Measurements from ENCODE around the gene FANCD2.
A peak's percentile ranks its signal among the peaks of the same experiment; 100 is the strongest.
"Not testable (repeated sequence)": the region's sequence is repeated elsewhere in the genome, so short reads cannot be mapped to it uniquely, and the experiment has no call there.

The FANCD2 gene

DNA sequence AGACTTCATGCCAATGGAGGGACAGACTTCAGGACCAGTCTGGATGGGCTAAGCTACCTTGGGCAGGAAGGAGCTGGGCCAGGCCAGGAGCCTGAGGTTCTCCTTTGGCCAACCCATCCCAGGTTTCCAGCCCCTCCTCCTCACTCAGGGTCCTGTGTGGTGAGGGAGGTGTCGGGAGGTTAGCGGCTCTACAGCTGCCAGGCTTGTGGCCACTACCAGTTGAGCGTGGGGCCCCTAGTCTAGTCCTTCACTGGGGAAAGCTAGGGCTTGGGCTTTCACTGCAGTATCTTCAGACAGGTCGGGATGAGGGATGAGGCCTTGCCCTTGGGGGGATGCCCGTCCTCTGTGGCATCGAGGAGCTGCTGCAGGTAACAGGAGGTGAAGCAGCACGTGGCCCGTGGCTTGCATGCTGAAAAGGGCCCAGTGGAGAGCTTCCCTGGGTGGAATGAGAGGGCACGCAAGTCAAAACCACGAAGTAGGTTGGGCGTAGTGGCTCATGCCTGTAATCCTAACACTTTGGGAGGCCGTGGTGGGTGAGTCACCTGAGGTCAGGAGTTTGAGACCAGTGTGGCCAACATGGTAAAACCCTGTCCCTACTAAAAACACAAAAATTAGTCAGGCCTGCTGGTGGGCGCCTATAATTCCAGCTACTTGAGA lies 8.5 kb upstream of the FANCD2 start:
- peak; percentile 80 for DNase-seq

GRCh38 chr3:10018806-10019205 lies 7.4 kb upstream of the FANCD2 start:
- DNase-seq = not testable (repeated sequence)

GRCh38 chr3:10019326-10019725 lies 6.9 kb upstream of the FANCD2 start:
- no peak for DNase-seq

DNA sequence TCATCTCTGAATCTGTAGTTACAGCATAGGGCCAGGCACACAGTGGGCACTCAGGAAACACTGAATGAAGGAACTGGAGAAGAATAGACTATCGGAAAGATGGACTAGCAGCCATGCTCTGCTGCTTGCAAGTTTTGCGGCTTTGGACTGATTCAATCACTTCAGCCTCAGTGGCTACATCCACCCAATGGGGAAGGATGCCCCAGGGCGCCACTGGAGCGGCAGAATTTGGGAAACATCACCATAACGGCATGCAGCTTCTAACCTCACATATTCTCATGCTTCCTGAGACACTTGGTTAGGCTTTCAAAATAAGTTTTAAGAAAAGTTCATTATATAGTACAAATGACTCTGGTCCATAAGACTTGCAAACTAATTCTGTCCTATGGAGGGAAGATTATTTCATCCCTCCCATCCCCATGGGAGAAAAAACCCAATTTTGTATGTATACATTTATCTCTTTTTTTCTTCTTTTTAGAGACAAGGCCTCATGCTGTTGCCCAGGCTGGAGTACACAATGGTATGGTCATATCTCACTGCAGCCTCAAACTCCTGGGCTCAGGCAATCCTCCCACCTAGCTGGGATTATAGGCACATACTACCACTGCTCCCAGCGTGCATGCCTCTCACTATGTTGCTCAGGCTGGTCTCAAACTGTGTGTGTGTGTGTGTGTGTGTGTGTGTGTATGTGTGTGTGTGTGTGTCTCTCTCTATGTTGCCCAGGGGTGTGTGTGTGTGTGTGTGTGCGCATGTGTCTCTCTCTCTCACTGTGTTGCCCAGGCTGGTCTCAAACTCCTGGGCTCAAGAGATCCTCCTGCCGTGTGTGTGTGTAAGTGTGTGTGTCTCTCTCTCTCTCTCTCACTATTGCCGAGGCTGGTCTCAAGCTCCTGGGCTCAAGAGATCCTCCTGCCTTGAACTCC lies 4.1 kb upstream of the FANCD2 start:
- DNase-seq = no peak

GRCh38 chr3:10023587-10024310 lies 2.5 kb upstream of the FANCD2 start:
- DNase-seq = no peak

DNA sequence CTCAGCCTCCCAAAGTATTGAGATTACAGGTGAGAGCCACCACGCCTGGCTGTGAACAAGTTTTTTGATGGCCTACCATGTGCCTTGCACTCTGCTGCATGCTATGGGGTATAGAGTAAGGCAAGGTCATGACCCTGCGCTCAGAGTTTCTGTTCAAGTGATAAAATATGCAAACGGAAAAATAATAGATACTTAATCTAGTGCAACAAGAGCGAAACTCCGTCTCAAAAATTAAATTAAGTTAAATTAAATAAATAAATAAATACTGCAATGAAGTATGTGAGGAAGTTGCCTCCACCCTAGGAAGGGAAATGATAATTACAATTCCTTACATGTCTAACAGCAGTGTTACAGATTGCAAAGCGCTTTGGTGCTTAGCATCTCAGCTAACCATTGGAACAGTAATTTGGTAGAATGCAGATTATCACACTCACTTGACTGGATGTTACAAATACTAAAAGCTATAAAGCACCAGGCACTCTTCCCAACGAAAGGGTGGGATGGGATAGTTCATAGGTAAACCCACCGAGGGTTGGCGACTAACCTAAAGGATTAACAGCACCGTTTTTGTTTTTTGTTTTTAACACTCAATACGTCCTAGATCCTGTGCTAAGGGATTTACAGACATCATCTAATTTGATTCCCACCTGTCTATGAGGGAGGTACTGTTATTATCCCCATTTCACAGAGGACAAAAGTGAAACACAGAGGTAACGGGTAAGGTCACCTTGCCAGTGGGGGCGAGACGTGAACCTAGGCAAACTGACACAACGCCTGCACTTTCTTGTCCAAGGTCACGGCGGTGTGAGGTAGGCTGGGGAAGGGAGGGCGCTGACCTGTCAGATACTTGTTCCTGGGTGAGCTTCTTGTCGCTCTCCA lies 793 bp upstream of the FANCD2 start:
- DNase-seq = no peak

- DNase-seq = no peak
Measured at GRCh38 chr3:10041034-10041433, 14.8 kb downstream of the FANCD2 start.

GRCh38 chr3:10047876-10048275 lies 21.6 kb downstream of the FANCD2 start:
- no peak for DNase-seq

GRCh38 chr3:10053054-10053453 lies 26.8 kb downstream of the FANCD2 start:
- DNase-seq = not testable (repeated sequence)

DNA sequence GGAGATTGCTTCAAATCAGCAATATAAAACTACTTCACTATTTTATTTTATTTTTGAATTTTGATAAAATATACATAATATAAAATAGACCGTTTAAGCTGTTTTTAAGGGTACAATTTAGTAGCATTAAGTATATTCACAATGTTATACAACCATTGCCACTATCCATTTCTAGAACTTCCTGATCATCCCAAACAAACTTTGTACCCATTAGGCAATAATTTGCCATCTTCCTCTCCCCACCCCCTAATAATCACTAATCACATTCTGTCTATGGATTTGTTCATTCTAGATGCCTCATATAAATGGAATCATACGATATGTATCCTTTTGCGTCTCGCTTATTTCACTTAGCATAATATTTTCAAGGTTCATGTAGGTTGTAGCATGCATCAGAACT lies 28.9 kb downstream of the FANCD2 start:
- no peak for DNase-seq

DNA sequence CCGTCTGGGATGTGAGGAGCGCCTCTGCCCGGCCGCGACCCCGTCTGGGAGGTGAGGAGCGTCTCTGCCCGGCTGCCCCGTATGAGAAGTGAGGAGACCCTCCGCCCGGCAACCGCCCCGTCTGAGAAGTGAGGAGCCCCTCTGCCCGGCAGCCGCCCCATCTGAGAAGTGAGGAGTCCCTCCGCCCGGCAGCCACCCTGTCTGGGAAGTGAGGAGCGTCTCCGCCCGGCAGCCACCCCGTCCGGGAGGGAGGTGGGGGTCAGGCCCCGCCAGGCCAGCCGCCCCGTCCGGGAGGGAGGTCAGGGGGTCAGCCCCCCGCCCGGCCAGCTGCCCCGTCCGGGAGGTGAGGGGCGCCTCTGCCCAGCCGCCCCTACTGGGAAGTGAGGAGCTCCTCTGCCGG lies 43.8 kb downstream of the FANCD2 start:
- not testable (repeated sequence) for DNase-seq

GRCh38 chr3:10074666-10075065 lies 48.4 kb downstream of the FANCD2 start:
- no peak for DNase-seq

DNA sequence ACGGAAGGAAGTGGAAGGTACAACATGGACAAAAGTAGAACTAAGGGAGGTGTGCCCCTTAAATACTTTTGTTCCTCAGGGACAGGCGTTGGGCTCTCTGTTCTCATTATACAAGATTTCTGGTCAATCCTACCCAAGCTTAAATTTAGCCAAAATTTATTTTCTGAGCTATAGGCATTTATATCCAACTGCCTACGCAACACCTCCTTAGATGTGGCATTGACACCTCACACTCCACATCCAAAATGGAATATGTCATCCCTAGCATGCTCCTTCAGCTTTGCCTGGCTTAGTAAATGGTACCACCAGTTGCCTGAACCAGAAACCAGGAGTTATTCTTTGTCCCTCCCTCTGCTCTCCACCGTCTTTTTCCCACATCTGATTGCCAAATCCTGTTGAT lies 55.6 kb downstream of the FANCD2 start:
- DNase-seq = no peak

DNA sequence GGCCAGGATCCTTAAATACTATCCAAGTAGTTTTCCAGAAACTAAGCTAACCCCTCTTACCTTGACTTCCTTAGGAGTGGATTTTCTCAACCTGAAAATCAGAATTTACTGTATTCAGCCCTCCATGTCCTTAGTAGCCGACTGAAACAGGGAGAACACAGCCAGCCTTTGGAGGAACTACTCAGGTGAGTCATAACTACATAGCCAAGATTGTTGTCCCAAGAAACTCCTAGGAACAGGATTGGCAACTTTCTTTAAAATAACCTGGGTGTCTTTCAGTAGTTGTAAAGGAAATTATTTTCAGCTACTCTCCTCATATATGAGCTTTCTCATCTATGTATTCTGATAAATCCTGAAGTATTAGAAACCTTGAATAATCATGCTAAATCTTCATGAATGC lies 59.5 kb downstream of the FANCD2 start:
- no peak for DNase-seq

DNA sequence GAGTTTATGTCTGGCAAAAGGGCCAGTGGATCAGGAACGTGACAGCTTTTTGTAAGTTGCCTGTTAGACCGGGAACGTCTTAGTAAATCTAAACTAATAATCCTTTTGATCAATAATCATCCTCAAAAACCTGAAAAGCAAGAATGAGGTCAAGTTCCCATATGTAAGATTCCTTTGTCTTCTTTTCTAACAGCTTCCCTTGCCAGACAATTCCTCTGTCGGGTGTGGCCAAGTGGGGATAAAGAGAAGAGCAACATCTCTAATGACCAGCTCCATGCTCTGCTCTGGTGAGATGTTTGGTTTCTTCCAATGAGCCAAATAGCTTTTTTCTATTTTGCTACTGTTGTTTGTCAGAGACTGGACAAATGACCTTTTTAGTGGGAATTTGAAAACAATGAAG lies 62.0 kb downstream of the FANCD2 start:
- DNase-seq = no peak

DNA sequence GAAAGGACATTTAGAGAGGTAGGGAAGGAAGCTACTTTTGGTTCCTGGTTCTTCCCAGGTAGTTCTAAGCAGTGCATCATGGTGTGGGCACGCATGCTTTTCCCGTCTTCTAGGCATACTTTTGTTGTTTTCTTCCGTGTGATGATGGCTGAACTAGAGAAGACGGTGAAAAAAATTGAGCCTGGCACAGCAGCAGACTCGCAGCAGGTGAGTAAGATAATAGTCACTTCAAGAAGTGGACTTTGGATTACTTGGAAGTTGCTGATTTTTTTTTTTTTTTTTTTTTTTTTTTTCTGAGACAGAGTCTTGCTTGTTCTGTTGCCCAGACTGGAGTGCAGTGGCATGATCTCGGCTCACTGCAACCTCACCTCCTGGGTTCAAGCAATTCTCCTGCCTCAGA lies 63.9 kb downstream of the FANCD2 start:
- no peak for DNase-seq

DNA sequence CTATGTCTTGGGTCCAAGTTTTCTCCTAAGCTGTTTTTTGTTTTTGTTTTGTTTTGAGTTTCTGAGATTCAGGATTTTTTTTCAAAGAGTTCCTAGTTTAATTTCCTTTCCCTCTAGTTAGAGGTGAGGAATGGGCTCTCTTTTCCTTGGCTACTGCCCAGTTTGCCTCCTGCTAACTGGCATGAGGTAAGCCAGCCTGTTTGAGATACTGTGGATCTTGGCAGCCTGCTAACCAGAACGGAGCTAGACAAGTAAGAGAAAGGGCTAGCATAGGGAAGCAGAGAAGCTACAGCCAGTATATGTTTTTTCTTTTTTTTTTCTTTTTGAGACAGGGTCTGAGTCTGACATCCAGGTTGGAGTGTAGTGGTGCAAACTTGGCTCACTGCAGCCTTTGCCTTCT lies 64.5 kb downstream of the FANCD2 start:
- DNase-seq = not testable (repeated sequence)

GRCh38 chr3:10091387-10091786 lies 65.2 kb downstream of the FANCD2 start:
- not testable (repeated sequence) for DNase-seq

- DNase-seq = no peak
Measured at GRCh38 chr3:10093678-10094077, 67.4 kb downstream of the FANCD2 start.

DNA sequence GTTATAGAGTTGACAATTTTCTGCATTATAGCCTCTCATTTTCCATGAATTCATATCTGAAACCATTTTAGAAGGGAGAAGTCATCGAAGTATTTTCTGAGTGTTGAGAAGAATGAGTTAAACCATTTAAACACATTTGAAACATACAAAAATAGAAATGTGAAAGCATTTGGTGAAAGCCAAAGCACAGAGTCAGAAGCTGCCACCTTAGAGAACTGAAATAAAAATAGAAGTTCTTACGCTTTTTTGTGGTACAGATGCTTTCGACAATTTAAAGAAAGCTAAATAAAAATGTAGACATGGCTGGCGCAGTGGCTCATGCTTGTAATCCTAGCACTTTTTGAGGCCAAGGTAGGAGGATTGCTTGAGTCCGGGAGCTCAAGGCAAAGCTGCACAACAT lies 72.8 kb downstream of the FANCD2 start:
- DNase-seq = no peak

- DNase-seq = no peak
Measured at GRCh38 chr3:10106919-10107318, 80.7 kb downstream of the FANCD2 start.

GRCh38 chr3:10108091-10108490 lies 81.9 kb downstream of the FANCD2 start, which contains the start of gene FANCD2OS:
Gene FANCD2OS (minus strand): TSS chr3:10108255. CDS start chr3:10104774, 3,481 bp downstream.
- DNase-seq = no peak
